HG03139 (cell line): ENCODE measurements around the gene IL17RE.
"Not testable (repeated sequence)": the region's sequence is repeated elsewhere in the genome, so short reads cannot be mapped to it uniquely, and the experiment has no call there.

ENCODE experiments used
- ATAC-seq: cut with Tn5 transposase; IDR thresholded peaks from one replicate; pipeline ENCODE4 v1.9.1; 2021; ENCODE audit not compliant: unreplicated experiment

Gene IL17RE

GRCh38 chr3:9879830-9880549, 22.7 kb upstream of the IL17RE start, which contains the start of gene CIDEC:
CIDEC (minus strand) TSS chr3:9880253; CDS start chr3:9878486, 1,767 bp downstream.
- no peak for ATAC-seq

DNA sequence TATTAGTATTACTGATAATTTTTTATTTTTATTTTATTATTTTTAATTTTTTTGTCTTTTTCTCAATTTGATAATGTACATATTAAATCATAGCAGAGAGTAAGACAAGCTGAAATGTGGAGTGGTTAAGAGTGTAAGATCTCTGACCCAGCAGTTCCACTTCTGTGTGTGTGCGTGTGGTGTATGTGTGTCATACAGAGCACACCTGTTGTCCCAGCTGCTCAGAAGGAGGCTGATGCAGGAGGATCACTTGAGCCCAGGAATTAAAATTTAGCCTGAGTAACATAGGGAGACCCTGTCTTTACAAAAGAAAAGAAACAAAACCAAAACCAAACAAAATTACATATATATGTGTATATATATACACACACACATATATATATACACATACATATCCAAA, 21.2 kb upstream of the IL17RE start:
- no peak for ATAC-seq

GRCh38 chr3:9883706-9884554, 18.7 kb upstream of the IL17RE start:
- no peak for ATAC-seq

DNA sequence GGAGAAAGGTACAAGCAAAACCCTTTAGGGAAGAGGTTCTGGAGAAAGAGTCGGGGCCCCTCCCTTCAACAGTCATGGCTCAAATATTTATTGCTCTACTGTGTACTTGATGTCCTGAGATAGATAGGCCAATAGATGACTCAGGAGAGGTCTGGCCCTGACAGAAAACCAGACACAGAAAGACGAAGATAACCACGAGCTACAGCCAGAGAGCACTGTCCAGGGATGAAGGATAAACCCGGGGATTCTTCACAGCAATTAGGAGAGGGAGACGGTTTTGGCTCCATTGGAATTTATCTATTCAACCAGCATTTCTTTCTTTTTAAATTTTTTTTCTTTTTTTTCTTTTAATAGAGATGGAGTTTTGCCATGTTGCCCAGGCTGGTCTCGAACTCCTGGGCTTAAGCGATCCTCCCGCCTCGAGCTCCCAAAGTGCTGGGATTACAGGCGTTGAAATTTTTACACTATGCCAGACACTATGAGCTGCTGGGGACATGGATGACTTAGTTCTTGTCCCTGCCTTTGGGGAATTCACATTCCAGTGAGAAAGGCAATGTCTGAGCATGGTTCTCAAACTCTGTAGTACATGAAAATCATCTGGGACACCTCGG, 18.0 kb upstream of the IL17RE start:
- ATAC-seq: no peak

DNA sequence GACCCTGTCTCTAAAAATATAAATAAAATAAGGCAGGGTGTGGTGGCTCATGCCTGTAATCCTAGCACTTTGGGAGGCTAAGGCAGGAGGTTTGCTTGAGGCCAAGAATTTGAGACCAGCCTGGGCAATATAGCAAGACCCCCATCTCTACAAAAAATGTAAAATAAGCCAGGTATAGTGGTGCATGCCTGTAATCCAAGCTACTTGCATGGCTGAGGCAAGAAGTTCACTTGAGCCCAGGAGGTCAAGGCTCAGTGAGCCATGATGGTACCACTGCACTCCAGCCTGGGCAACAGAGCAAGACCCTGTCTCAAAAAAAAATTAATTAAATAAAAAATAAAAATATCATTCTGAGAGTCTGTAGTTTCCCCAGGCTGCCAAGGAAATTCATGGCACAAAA, 16.3 kb upstream of the IL17RE start:
- ATAC-seq: no peak

GRCh38 chr3:9887480-9887879, 15.2 kb upstream of the IL17RE start:
- no peak for ATAC-seq

DNA sequence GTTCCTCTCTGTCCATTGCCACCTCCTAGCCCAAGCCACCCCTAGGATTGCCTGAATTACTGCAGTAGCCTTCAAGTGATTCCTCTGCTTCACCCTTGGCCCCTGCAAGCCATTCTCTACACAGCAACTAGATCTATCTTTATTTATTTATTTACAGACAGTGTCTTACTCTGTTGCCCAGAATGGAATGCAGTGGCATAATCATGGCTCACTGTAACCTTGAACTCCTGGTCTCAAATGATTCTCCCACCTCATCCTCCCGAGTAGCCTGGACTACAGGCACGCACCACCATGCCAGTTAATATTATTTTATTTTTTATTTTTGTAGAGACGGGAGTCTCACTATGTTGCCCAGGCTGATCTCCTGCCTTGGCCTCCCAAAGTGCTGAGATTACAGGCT, 14.1 kb upstream of the IL17RE start:
- no peak for ATAC-seq

GRCh38 chr3:9889405-9889804, 13.2 kb upstream of the IL17RE start:
- no peak for ATAC-seq

GRCh38 chr3:9890249-9891071, 12.2 kb upstream of the IL17RE start, which contains the start of gene JAGN1:
JAGN1 (plus strand) TSS chr3:9890610; CDS start chr3:9890723, 113 bp downstream.
- ATAC-seq: peak; percentile 67

- no peak for ATAC-seq
Observed at GRCh38 chr3:9891072-9891622, 11.5 kb upstream of the IL17RE start.

- no peak for ATAC-seq
Observed at GRCh38 chr3:9893739-9894138, 8.9 kb upstream of the IL17RE start.

DNA sequence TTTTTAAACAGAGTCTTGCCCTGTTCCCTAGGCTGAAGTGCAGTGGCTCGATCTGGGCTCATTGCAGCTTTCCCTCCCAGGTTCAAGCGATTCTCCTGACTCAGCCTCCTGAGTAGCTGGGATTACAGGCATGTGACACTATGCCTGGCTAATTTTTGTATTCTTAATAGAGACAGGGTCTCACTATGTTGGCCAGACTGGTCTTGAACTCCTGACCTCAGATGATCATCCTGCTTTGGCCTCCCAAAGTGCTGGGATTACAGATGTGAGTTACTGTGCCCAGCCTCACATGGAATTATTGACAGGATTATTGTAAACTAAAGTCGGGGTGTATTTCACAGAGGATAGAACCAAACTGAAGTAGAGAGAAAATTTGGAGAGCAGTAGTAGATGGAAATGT, 6.9 kb upstream of the IL17RE start:
- ATAC-seq: not testable (repeated sequence)

DNA sequence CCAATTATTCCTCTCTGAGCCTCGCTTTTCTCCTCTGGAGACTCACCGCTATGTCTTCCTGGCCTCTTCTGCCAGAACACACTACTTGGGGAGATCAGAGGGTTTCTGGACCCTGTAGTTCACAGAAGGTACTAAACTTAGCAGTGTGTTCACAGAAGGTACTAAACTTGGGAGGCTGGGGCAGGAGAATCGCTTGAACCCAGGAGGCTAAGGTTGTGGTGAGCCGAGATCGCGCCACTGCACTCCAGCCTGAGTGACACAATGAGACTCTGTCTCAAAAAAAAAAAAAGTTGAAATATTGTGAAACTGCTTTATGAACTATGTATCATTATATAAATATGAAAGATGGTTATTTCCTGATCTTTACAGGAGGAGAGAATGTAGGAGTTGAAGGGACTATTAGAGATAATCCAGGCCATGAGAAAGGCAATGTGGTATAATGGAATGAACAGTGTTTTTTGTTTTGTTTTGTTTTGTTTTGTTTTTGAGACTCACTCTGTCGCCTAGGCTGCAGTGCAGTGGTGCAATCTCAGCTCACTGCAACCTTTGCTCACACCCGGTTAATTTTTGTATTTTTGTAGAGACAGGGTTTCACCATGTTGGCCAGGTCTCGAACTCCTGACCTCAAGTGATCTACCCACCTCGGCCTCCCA, 5.8 kb upstream of the IL17RE start:
- ATAC-seq: not testable (repeated sequence)

GRCh38 chr3:9897408-9898372, 5.0 kb upstream of the IL17RE start:
- ATAC-seq: peak; percentile 67

DNA sequence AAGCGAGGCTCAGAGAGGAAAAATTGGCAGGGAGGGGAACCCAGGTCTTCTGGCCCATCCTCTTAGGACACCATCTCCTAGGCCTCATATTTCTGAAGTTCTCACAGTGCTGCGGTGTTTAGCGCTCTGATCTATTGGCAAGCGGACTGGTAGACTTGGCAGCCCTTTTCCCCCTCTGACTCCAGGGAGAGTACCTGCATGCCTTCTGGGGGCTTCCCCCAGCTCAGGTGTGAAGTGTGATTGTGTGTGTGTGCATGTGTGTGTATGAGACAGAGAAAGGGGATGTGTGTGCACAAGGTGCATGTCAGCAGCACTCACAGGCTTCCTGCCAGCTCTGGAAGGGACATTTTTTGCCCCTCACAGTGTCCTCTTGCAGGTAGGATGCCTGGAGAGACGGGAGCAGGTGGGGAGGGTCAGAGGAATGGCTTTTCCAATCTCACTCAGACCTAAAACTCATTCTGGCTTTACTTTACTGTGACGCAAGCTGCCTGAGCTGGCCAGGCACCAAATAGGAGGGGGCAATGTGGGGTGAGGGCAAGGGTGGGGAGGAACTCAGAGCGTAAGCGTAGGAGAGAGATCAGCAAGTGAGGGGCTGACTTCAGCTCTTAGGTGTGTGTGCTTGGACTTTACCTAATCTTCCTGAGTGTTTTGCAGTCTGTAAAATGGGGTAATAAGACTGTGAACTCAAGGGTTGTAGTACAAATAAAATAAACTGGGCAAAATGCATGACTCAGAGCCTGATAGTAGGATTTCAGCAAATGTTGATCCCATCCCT, 4.0 kb upstream of the IL17RE start:
- no peak for ATAC-seq

GRCh38 chr3:9899289-9899791, 3.3 kb upstream of the IL17RE start:
- ATAC-seq: no peak

GRCh38 chr3:9900965-9901415, 1.7 kb upstream of the IL17RE start:
- ATAC-seq: not testable (repeated sequence)

GRCh38 chr3:9901967-9902366, 681 bp upstream of the IL17RE start:
- ATAC-seq: no peak
